GM18520 (cell line): ENCODE results near the gene KMT5C.
"Not testable (repeated sequence)": the region's sequence is repeated elsewhere in the genome, so short reads cannot be mapped to it uniquely, and the experiment has no call there.

ENCODE experiments used
- ATAC-seq: cut with Tn5 transposase; IDR thresholded peaks from one replicate; pipeline ENCODE4 v1.9.1; 2021; ENCODE audit not compliant: unreplicated experiment

Gene KMT5C

DNA sequence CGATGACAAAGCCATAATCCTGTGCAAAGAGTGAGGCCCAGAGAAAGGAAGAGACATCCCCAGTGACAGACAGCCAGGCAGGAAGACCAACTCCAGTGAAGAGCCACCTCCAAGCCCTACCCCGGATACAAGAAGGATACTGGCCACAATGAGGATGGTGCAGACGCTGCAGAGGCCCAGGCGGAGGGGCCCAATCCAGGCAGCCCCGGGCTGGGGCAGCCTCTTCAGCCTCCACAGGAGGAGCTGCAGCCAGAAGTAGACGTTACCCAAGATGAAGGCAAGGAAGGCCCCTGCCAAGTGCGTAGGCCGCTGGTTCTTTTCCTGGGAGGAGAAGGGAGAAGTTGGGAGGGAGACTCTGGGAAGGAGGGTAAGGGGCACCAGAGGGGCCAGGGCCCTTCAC is 23.0 kb upstream of the KMT5C start:
- ATAC-seq = no peak

DNA sequence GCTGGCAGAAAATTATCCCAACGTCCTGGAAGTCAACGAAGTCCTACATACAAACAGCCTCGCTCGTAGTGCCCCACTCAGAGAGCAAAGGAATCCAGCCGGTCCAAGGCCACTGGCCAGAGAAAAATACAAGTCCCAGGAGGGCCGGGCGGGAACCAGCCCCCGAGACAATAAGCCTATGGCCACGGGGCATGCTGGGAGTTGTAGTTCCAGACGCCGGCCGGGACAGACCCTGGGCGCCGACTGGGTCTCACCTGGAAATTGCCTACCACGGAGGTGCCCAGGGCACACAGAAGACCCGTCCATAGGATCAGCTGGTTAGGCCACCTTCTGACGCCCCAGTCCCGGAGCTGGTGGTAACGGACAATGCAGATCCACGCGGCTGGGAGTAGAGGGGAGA is 19.9 kb upstream of the KMT5C start:
- no peak for ATAC-seq

DNA sequence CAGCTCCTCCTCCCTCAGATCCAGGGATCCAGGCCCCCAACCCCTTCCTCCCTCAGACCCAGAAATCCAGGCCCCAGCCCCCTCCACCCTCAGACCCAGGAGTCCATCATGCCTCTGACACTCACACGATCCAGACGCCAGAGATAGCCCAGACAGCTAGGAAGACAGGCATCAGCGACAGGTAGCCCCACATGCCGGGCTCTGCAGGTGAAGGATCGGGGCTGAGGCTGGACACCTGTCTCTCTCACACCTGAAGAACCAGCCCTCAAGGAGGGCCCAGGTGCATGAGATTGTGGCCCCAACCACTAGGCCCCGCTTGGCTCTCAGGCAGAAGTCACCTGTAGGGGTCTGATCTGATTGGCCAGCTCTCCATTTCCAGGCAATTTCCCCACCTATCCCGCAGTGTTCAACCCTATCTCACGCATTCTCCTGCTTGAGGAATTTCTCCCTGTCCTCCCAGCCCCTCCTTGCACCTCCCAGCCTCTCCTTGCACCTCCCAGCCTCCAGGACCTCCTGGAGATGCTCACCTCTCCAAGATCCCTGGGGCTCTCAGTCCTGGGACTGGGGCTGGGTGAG is 18.7 kb upstream of the KMT5C start:
- no peak for ATAC-seq

DNA sequence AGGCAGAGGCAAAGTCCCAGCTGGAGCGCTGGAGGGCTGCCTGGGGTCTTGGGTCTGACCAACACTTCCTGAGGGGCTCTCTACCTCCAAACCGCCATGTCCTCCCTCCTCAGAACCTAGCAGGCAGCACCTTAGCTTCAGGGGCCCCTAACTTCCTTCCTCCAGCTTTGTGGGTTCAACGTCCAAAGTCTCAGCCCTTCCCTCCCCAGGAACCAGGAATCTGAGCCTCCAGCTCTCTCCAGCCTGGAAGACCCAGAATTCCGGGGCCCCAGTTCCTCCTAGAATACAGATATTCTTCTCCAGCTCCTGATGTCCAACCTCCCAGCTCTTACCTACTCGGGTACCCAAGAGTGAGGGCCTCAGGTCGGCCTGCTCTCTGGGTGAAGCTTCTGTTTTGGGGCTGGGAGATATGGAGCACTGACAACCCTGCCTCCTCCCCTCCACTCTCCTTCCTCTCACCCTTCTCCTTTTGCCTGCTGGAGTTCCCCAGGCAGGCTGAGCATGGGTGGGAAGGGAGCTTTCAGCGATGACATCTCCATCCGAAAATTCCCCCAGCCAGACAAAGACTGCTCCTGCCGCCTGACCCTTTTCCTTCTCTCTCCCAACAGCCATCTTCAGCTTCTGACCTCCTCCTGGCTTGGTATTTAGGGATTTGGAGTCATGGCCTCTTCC is 18.1 kb upstream of the KMT5C start:
- ATAC-seq = no peak

DNA sequence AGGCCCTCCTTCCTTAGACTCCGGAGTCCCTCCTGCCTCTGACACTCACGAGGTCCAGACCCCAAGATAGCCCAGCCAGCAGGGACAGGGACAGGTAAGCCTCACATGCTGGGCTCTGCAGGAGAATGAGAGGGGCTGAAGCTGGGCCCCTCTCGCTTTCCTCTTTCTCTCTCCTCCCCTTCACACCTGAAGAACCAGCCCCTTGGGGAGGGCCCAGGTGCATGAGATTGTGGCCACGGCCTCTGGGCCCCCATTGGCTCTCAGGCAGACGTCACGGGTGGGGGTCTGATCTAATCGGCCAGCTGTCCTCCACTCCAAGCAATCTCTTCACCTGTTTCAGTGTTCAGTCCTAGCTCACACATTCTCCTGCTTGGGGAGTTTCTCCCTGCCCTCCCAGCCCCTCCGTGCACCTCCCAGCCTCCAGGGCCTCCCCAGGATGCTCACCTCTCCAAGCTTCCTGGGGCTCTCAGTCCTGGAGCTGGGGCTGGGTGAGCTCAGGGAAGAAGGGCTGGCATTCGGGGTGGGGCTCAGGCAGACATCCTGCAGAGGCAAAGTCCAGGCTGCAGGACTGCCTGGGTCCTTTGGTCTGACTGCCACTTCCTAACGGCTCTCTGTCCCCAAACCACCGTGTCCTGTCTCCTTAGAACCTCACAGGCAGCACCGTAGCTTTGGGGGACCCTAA is 17.3 kb upstream of the KMT5C start:
- no peak for ATAC-seq

DNA sequence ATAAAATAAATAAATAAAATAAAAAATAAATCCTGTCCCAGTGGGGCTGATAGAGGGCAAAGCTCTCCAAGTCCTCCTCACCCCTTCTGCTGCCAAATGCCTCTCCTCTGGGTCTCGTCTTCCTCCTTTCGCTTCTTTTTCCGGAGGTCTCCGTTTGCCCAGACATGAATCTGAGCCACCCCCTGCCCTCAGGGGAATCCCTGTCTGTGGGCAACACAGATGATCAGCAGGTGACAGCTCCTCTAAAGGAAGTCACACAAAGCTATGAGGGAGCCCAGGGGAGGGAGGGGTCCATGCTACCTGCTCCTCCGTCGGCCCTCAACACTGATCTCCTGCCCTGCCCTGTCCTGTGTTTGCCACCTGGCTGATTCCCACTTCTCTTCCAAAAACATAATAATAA is 15.0 kb upstream of the KMT5C start:
- no peak for ATAC-seq

DNA sequence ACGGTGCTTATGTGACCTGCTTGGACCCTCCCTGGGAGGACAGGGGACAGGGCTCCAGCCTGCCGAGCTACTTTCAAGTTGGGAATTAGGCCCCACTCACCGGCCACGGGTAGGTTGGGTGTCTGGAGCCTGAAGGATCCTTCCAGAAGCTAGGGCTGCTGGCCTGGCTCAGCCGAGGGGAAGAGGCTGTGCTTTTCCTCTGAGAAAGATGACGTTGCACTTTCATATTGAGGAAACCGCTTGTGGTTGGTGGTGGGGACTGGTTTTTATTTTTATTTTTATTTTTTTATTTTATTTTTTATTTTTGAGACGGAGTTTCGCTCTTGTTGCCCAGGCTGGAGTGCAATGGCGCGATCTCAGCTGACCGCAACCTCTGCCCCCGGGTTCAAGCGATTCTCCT is 14.5 kb upstream of the KMT5C start, which contains the start of gene TMEM150B:
Gene TMEM150B (minus strand): TSS at position 170 of the 400 bp plus-strand sequence. CDS start 4,305 bp downstream, outside the sequence.
- ATAC-seq = no peak

DNA sequence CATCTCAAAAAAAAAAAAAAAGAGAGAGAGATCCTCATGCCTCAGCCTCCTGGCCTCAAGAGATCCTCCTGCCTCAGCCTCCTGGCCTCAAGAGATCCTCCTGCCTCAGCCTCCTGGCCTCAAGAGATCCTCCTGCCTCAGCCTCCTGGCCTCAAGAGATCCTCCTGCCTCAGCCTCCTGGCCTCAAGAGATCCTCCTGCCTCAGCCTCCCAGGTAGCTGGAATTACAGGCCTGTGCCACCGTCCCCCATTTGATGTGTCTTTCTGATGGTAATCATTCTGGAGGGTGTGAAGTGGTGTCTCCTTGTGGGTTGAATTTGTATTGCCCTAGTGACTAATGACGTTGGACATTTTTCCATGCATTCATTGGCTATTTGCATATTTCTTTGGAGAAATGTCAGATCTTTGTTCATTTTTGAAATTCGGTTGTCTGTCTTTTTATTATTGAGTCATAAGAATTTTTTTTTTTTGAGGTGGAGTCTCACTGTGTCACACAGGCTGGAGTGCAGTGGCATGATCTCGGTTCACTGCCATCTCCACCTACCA is 10.8 kb upstream of the KMT5C start:
- not testable (repeated sequence) for ATAC-seq

DNA sequence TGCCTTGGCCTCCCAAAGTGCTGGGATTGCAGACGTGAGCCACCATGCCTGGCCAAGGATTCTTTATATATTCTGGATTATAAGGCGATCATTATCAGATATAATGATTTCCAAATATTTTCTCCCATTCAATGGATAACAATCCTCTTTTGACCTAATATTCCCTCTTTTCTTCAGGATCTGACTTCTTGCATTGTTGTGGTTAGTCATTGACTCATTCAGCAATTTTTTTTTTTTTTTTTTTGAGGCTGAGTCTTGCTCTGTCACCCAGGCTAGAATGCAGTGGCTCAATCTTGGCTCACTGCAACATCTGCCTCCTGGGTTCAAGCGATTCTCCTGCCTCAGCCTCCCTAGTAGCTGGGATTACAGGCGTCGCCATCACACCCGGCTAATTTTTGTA is 9.9 kb upstream of the KMT5C start:
- ATAC-seq = not testable (repeated sequence)

DNA sequence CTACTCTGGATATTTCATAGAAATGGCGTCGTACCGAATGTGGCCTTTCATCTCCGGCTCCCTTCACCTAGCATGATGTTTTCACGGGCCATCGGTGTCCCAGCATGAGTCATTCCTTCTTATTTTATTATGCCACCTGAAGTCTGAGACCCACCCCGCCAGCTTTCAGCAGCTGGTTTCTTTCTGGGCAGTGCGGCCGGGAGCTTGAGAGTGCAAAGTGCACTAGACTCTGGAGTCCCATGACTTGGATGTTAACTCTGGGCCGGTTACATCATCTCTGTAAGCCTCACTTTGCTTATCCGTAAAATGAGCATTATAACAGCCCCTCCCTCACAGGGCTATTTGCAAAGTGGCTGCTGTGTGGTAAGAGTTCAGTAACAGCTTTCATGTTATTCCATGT is 5.8 kb upstream of the KMT5C start:
- ATAC-seq = no peak

DNA sequence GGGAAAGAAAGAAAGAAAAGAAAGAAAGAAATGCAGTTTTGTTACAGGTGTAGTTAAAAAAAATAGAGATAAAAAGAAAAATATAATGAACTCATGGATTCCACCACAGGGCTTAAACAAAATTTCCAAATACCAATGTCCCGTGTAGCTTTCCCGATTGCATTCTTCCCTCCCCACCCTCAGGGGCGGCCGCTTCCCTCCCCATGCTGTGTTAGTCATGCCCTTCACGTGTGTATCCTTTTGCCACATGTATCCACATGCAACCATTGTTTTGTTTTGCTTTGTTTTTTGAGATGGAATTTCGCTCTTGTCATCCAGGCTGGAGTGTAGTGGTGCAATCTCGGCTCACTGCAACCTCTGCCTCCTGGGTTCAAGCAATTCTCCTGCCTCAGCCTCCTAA is 3.6 kb upstream of the KMT5C start:
- no peak for ATAC-seq

DNA sequence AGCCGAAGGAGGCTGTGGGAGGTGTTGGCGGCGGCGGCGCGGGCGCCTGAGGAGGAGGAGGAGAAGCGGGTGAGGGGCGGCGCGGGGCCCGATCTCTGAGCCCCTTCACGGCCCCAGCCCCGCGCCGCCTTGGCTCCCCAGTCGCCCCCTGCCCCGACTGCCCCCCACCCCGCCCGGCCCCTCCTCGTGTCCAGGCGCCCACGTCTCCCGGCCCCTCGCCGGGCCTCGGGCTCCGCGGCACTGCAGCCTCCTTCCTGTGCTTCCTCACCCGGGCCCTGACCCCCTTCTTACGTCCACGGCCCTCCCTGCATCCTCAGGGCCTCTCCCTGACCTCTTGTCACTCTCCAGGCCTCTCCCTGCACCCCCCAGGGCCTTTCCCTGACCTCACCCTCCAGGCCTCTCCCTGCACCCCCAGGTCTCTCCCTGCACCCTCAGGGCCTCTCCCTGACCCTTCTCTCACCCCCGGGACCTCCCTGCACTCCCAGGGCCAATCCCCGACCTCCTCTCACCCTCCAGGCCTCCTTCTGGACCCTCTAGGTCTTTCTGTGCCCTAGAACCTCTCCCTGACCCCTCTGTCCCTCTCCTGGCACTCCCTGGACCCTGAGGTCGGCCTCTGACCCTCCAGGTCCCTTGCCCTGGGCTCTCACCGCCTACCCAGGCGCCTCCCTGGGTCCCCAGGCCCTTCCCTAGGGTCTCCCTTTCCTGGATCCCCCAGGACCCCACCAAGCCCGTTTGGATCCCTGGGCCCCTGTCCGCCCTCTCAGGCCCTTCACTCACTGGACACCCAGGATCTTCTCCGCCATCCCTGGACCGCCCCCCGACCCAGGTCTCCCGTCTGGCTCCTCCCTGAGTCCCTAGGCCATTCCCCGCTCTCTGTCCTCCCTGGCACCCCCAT is 460 bp downstream of the KMT5C start:
- no peak for ATAC-seq

DNA sequence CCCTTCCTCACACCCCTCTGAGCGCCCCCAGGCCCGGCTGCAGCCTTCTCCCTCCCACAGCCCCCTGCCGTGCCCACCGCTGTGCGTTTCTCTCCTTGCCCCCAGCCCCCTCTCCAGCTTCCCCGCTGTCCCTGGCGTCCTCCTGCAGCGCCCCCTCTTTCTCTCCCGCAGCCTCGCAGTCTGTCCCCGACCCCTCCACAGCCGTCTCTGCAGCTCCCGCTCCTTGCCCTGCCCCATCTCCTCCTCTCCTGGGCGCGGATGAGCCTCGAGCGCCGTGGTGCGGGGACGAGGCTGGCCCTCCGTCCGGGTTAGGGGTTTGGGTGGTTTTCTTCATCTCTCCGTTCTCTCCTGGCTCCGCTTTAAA is 1.1 kb downstream of the KMT5C start:
- ATAC-seq = no peak

DNA sequence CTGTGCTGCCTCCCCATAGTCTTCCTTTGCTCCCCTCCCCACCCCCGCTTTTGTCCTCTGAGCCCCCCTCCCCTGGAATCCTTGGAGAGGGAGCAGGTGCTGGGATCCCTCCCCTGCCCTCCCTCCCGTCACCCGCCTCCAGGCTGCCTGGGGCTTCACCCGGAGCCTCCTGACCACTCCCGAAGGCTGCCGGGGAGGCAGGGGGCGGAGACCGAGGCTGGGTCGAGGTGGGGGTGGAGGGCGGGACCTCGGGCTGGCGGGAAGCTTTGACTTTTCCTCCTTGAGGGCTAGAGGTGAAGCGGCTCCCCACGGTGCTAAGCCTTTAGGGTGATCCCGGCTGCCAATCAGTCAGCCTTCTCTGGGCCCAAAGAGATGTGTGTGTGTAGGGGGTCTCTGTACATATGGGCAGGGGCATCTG is 1.5 kb downstream of the KMT5C start:
- ATAC-seq = no peak

DNA sequence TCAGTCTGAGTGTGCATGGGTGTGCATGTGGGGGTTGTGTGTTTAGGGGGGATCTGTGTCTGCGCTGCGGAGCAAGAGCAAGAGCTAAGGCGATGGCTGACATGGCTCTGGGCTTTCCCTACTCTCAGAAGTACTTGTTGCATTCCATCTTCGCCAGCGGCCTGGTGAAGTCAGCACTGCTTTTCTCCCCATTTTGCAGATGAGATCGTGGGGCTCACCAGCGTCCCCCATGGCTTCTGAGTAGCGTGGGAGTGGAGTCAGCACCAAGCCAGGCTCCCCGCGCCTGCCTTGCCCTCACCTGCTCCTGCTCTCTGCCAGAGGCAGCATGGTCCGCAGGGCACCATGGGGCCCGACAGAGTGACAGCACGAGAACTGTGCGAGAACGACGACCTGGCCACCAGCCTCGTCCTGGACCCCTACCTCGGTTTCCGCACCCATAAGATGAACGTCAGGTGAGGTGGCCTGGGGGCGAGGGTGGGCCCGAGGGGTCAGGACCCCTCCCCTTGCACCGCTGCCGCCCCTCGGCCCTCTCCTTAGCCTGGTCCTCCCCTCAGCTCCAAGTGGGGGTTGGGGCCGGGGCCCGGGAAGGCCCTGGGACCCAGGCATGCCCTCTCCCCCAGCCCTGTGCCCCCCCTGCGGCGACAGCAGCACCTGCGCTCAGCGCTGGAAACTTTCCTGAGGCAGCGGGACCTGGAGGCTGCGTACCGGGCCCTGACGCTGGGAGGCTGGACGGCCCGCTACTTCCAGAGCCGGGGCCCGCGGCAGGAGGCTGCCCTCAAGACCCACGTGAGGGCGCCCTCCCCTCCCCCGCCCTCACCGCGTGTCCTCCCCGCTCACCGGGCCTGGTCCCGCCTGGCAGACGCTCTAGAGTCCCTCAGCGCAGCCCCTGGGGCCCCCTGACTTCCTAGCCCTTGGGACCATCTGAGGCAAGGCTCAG is 2.2 kb downstream of the KMT5C start:
- no peak for ATAC-seq

DNA sequence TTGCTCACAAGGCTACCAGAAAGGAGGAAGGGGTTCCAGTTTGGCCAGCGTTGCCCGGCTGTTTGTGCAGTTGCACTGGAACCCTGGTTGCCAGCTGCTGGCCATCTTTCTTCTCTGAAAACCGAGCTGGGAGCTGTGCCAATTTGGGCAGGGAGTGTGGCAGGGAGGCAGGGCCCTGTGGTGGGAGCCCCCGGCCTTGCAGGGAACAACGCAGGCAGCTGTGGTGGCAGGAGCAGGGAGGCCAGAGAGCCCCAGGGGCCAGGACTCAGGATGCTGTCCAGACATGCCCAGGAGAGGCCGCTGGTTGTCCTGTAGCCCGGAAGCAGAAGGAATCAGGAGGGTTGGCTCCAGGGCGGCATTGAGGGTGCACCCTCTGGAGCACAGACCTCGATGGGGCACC is 4.8 kb downstream of the KMT5C start:
- no peak for ATAC-seq

DNA sequence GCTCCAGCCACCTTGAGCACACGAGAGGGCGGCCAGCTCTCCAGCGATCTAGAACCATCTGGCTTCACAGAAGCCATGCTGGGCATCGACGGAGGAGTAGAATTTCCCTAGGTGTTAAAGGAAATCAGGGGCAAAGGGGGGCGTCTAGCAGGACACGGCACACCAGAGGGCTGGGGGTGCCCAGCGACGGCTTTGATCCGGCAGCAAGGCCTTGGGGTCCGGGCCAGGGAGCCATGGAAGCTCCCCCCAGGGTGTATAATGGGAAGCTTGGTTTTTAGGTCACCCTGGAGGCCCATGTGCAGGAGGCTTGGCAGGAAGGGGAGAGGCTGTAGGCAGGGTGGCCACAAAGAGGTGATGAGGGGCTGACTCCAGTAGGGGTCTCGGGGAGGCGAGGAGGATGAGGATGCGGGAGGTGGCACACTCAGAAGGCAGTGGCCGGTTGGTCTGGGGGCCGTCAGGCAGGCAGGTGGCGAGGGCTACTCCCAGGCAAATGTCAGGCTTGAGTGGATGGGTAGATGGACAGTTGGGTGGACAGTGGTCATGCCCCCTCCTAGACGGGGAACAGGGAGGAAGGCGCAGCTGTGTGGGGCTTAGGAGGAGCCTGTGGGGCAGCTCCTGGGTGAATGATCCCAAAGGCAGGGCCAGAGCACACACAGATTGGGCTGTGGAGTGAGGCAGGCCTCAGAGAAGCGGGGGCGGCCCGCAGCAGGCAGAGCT is 5.6 kb downstream of the KMT5C start:
- ATAC-seq = no peak

DNA sequence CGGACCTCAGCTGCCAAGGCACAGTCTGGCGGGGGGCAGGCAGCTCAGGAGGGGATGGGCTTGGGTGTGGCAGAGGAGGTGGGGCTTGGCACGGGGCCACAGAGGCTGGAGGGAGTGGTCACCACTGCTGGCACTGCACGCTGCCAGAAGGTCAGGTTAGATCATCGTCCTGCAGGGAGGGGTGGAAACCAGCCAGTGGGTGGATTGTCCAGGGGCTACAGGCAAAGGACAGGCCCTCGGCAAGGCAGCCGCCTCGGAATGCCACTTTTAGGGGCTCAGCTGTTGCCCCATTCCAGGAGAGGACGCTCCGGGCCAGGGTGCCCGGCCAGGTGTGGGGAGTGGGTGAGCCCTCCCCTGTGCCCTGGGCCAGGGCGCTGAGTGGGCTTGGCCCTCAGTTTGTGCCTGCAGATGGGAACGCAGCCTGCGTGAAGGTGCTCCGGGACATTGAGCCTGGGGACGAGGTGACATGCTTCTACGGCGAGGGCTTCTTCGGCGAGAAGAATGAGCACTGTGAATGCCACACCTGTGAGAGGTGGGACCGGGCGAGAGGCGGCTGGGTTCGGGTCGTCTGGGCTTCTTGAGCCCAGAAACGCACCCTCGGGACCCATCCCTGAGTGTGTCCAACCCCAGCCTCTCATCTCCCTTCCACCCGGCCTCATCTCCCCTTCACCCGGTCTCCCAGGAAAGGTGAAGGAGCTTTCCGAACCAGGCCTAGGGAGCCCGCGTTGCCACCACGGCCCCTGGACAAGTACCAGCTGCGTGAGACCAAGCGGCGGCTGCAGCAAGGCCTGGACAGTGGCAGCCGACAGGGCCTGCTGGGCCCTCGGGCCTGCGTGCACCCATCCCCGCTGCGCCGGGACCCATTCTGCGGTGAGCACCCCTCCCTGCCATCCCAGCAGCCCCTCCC is 6.4 kb downstream of the KMT5C start:
- ATAC-seq = no peak
